GM12878 (cell line): ENCODE results near the gene PNLDC1. TPM values are rescaled to one million over a fixed set of nuclear protein-coding genes. Genes with fewer than 3 reads are reported as not detected.

ENCODE experiments used
- ATAC-seq: fragments of 200-7000 bp; cut with Tn5 transposase; 3 replicates; pipeline ENCODE4 v1.9.1; 2020; ENCODE audit warnings: mild to moderate bottlenecking, moderate library complexity
- BruUV-seq: library from RNA; stranded (reverse); fragments of 400-500 nt; replicated peaks from 2 replicates; lab custom pipeline; 2021; lab: Mats Ljungman, UMichigan
- CTCF ChIA-PET: fragments of 300-600 bp; sonication (Branson Sonifier 250); formaldehyde crosslinking; extraction: SDS; loops from one replicate; lab custom pipeline; 2021; ENCODE audit warnings: inconsistent platforms; lab: Yijun Ruan, JAX
- POLR2A ChIA-PET: fragments of 350-600 bp; formaldehyde crosslinking; extraction: SDS; loops from one replicate; lab custom pipeline; 2021; ENCODE audit warnings: inconsistent platforms; lab: Charles Lee
- RAD21 ChIA-PET: fragments of 300-600 bp; sonication (Branson Sonifier 250); formaldehyde crosslinking; loops from one replicate; lab custom pipeline; 2023; ENCODE audit warnings: antibody characterized with exemption; ENCODE audit not compliant: unreplicated experiment; lab: Charles Lee
- SMC1A ChIA-PET: fragments of 300-600 bp; sonication (Branson Sonifier 250); formaldehyde crosslinking; loops from one replicate; lab custom pipeline; 2023; ENCODE audit not compliant: unreplicated experiment, uncharacterized antibody; lab: Charles Lee
- DNase-seq: peaks from one replicate; pipeline ENCODE4 v3.0.0-alpha.2; 2011; ENCODE audit warnings: low read depth, low spot score
- FAIRE-seq: peaks from 3 replicates; lab custom pipeline; 2011; peaks lifted over from hg19 to GRCh38; lab: Jason Lieb, UNC
- H2AFZ ChIP-seq: 2 replicates; pipeline ENCODE4 v1.6.0; 2011; ENCODE audit warnings: low read depth, low read length, control low read depth; ENCODE audit not compliant: control insufficient read depth
- H3K27ac ChIP-seq: 2 replicates; pipeline ENCODE4 v1.5.1; 2011; ENCODE audit warnings: control low read depth; ENCODE audit not compliant: control insufficient read depth, insufficient read depth
- H3K27me3 ChIP-seq, 2 experiments: replicated peaks in 1 of 2; 2 replicates each; pipeline versions ENCODE4 v1.6.0 to v1.6.1; 2011; ENCODE audit warnings: low read length in 1 of 2; ENCODE audit not compliant: control insufficient read depth in 2 of 2, insufficient read depth in 2 of 2
- H3K36me3 ChIP-seq, 2 experiments: 2 replicates each; pipeline ENCODE4 v1.5.1; 2011; ENCODE audit warnings: low read length in 1 of 2; ENCODE audit not compliant: control insufficient read depth in 2 of 2, insufficient read depth in 2 of 2
- H3K4me1 ChIP-seq: 2 replicates; pipeline ENCODE4 v1.6.1; 2011; ENCODE audit warnings: mild to moderate bottlenecking, low read length, moderate library complexity, mixed read lengths; ENCODE audit not compliant: control insufficient read depth, insufficient read depth
- H3K4me2 ChIP-seq: 2 replicates; pipeline ENCODE4 v1.6.0; 2011; ENCODE audit warnings: control low read depth; ENCODE audit not compliant: control insufficient read depth, insufficient read depth
- H3K4me3 ChIP-seq: fragments of 200-600 bp; sonication (generic); 2 replicates; pipeline ENCODE4 v1.5.1; 2016
- H3K79me2 ChIP-seq: 2 replicates; pipeline ENCODE4 v1.6.0; 2011; ENCODE audit warnings: low read length; ENCODE audit not compliant: control insufficient read depth, insufficient read depth
- H3K9ac ChIP-seq: 2 replicates; pipeline ENCODE4 v1.8.0; 2011; ENCODE audit warnings: low read length, control low read depth, mixed read lengths; ENCODE audit not compliant: control insufficient read depth, insufficient read depth
- H3K9me3 ChIP-seq: replicated peaks from 3 replicates; pipeline ENCODE4 v1.5.1; 2011; ENCODE audit warnings: mild to moderate bottlenecking, low read length; ENCODE audit not compliant: control insufficient read depth, insufficient read depth
- H4K20me1 ChIP-seq: 2 replicates; pipeline ENCODE4 v1.6.0; 2011; ENCODE audit not compliant: control insufficient read depth, insufficient read depth
- CHD2 ChIP-seq: IDR thresholded peaks from 2 replicates; pipeline ENCODE4 v1.6.1; 2011; ENCODE audit warnings: low read depth, low read length, improper control_type of control experiment, borderline replicate concordance
- EP300 ChIP-seq, 2 experiments: fragments of 150-350 bp in 1 of 2; IDR thresholded peaks; 2 replicates each; pipeline ENCODE4 v1.6.1; 2011 to 2012; ENCODE audit warnings: low read depth in 2 of 2, low read length in 2 of 2, borderline replicate concordance in 1 of 2, improper control_type of control experiment in 1 of 2, inconsistent platforms in 1 of 2; ENCODE audit not compliant: control insufficient read depth in 1 of 2
- EZH2 ChIP-seq: IDR thresholded peaks from 2 replicates; pipeline ENCODE4 v1.6.1; 2012; ENCODE audit warnings: low read depth, mild to moderate bottlenecking, control low read depth, inconsistent platforms, low read length, borderline replicate concordance; ENCODE audit not compliant: control insufficient read depth
- JUND ChIP-seq: IDR thresholded peaks from 2 replicates; pipeline ENCODE4 v1.6.1; 2012; ENCODE audit warnings: low read depth, mild to moderate bottlenecking, low read length, improper control_type of control experiment, moderate library complexity
- PAX8 ChIP-seq: fragments of 450-650 bp; IDR thresholded peaks from 2 replicates; pipeline ENCODE4 v1.6.1; 2017; ENCODE audit warnings: mild to moderate bottlenecking, moderate library complexity
- RAD21 ChIP-seq: IDR thresholded peaks from 2 replicates; pipeline ENCODE4 v1.6.1; 2011; ENCODE audit warnings: mild to moderate bottlenecking, low read depth, low read length, moderate library complexity; ENCODE audit not compliant: insufficient read depth
- SMARCA5 ChIP-seq: fragments of 450-650 bp; IDR thresholded peaks from 2 replicates; pipeline ENCODE4 v1.6.1; 2017; ENCODE audit warnings: mild to moderate bottlenecking
- SREBF2 ChIP-seq: IDR thresholded peaks from 2 replicates; pipeline ENCODE4 v1.6.1; 2012; ENCODE audit warnings: mild to moderate bottlenecking, low read length
- STAT1 ChIP-seq: fragments of 450-650 bp; conservative IDR thresholded peaks from 2 replicates; pipeline ENCODE4 v1.6.1; 2014; ENCODE audit warnings: antibody characterized with exemption, mild to moderate bottlenecking
- TCF7 ChIP-seq: IDR thresholded peaks from 2 replicates; pipeline ENCODE4 v1.6.1; 2014; ENCODE audit warnings: antibody characterized with exemption, borderline replicate concordance
- WGBS: methylation state at CpG from one replicate; pipeline ENCODE4 v1.1.6; 2016; ENCODE audit warnings: low lambda C conversion rate; ENCODE audit not compliant: insufficient replicate concordance, insufficient coverage; ENCODE audit errors: missing lambda C conversion rate; 5-methylcytosine and 5-hydroxymethylcytosine counted together
- in situ Hi-C: fragments of 300-500 bp; cut with MboI; formaldehyde crosslinking; loops from 9 replicates; pipeline ENCODE4 v1.14.3; 2018; ENCODE audit warnings: mixed read lengths
- intact Hi-C: fragments of 100-400 bp; cut with micrococcal nuclease; formaldehyde crosslinking; loops from one replicate; pipeline ENCODE4 v1.14.2; 2022; ENCODE audit not compliant: unreplicated experiment
- polyA plus RNA-seq, 11 experiments: library from polyadenylated mRNA; depleted of rRNA in 4 of 11; unstranded in 6 of 11; stranded (reverse) in 5 of 11; fragments of >200 nt; fragmentation: Nextera tagmentation in 4 of 11; fragmentation: Illumina TruSeq in 1 of 11; extraction: Ambion mirVana in 4 of 11; extraction: Trizol in 1 of 11; gene quantifications; 1 replicate in 1 of 11; 2 replicates in 10 of 11; pipeline versions ENCODE4 v1.2.1 to v1.2.3, GENCODE V29; 2011 to 2016; ENCODE audit warnings: inconsistent platforms in 2 of 11, missing spikeins in 2 of 11, low read depth in 1 of 11
- total RNA-seq, 4 experiments: library from RNA; depleted of rRNA in 3 of 4; stranded (reverse); fragments of >200 nt in 3 of 4; fragmentation: Illumina TruSeq in 1 of 4; extraction: Trizol in 1 of 4; gene quantifications; 2 replicates each; pipeline versions ENCODE4 v1.2.1 to v1.2.3, GENCODE V29; 2013 to 2021
- TF ChIP-seq, protein P1 (sequence below): fragments of 450-650 bp; formaldehyde crosslinking; IDR thresholded peaks from 2 replicates; pipeline ENCODE4 v1.4.0; 2020; ENCODE audit warnings: mild to moderate bottlenecking, moderate library complexity
- TF ChIP-seq, protein P2 (sequence below): fragments of 450-650 bp; IDR thresholded peaks from 2 replicates; pipeline ENCODE4 v1.6.1; 2017; ENCODE audit warnings: mild to moderate bottlenecking, moderate library complexity

PNLDC1 gene
- total and polyA plus RNA-seq, 10 of the 15 experiments (the other 5 are each of a cell fraction or from before 2014, with no cell fraction given): 0.06 to 0.25 (median 0.09) TPM; not detected in 2

DNA sequence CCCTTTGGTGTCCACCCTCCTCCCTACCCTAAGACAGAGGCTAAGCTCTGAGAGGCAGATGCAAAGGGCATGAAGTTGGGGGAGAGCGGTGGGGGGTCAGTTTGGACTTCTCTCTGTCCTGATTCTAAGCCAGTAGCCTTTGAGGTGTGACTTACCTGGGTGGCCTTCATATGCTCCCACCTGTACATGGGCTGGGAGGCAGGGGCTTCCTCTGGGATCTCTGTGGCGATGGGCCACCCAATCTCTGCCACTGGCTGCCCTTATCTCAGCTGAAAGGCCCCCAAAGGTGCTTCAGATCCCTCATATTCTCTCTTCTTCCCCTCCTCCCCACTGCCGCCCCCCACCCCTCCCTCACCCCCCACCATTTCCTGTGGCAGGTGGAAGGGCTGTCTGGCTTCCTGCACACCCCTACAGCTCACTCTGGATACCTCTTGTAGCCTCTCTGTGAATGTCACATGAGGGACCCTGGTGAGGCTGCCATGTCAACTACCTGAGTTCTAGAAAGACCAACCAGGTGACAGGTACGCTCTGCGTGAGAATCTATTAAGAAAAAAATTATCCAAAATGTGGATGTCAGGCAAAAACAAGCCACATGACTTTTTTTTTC, 34.0 kb downstream of the PNLDC1 start:
- POLR2A ChIA-PET: interaction anchor here (0.7 kb wide), 1 partner anchor 13 kb away, joined by 3 read pairs; no protein-coding TSS in a partner anchor
- BruUV-seq: no TSS peak
- H3K27ac ChIP-seq: no peak overlapping the region
- no peaks in the 10 kb centered on the region for H3K9me3 ChIP-seq
- intact Hi-C loops (no loop called here), in situ Hi-C loops (no loop called here)
- no peak for TF ChIP-seq SMARCA5
- TF ChIP-seq, protein P1, sequence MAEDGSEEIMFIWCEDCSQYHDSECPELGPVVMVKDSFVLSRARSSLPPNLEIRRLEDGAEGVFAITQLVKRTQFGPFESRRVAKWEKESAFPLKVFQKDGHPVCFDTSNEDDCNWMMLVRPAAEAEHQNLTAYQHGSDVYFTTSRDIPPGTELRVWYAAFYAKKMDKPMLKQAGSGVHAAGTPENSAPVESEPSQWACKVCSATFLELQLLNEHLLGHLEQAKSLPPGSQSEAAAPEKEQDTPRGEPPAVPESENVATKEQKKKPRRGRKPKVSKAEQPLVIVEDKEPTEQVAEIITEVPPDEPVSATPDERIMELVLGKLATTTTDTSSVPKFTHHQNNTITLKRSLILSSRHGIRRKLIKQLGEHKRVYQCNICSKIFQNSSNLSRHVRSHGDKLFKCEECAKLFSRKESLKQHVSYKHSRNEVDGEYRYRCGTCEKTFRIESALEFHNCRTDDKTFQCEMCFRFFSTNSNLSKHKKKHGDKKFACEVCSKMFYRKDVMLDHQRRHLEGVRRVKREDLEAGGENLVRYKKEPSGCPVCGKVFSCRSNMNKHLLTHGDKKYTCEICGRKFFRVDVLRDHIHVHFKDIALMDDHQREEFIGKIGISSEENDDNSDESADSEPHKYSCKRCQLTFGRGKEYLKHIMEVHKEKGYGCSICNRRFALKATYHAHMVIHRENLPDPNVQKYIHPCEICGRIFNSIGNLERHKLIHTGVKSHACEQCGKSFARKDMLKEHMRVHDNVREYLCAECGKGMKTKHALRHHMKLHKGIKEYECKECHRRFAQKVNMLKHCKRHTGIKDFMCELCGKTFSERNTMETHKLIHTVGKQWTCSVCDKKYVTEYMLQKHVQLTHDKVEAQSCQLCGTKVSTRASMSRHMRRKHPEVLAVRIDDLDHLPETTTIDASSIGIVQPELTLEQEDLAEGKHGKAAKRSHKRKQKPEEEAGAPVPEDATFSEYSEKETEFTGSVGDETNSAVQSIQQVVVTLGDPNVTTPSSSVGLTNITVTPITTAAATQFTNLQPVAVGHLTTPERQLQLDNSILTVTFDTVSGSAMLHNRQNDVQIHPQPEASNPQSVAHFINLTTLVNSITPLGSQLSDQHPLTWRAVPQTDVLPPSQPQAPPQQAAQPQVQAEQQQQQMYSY (CRISPR knock-in tag): no peak
- no peak for TF ChIP-seq SREBF2
- TF ChIP-seq JUND: no peak
- no peak for TF ChIP-seq STAT1
- no peak for TF ChIP-seq EP300 (IDR thresholded peaks at IDR 0.05; ENCODE audit: borderline replicate concordance in 1 of 2, control insufficient read depth in 1 of 2, low read depth in 2 of 2, low read length in 2 of 2)
- no peak for TF ChIP-seq EZH2
- no peak for TF ChIP-seq TCF7
- TF ChIP-seq CHD2: no peak
- TF ChIP-seq RAD21: no peak
- TF ChIP-seq, protein P2, sequence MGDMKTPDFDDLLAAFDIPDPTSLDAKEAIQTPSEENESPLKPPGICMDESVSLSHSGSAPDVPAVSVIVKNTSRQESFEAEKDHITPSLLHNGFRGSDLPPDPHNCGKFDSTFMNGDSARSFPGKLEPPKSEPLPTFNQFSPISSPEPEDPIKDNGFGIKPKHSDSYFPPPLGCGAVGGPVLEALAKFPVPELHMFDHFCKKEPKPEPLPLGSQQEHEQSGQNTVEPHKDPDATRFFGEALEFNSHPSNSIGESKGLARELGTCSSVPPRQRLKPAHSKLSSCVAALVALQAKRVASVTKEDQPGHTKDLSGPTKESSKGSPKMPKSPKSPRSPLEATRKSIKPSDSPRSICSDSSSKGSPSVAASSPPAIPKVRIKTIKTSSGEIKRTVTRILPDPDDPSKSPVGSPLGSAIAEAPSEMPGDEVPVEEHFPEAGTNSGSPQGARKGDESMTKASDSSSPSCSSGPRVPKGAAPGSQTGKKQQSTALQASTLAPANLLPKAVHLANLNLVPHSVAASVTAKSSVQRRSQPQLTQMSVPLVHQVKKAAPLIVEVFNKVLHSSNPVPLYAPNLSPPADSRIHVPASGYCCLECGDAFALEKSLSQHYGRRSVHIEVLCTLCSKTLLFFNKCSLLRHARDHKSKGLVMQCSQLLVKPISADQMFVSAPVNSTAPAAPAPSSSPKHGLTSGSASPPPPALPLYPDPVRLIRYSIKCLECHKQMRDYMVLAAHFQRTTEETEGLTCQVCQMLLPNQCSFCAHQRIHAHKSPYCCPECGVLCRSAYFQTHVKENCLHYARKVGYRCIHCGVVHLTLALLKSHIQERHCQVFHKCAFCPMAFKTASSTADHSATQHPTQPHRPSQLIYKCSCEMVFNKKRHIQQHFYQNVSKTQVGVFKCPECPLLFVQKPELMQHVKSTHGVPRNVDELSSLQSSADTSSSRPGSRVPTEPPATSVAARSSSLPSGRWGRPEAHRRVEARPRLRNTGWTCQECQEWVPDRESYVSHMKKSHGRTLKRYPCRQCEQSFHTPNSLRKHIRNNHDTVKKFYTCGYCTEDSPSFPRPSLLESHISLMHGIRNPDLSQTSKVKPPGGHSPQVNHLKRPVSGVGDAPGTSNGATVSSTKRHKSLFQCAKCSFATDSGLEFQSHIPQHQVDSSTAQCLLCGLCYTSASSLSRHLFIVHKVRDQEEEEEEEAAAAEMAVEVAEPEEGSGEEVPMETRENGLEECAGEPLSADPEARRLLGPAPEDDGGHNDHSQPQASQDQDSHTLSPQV: no peak
- no peak for TF ChIP-seq PAX8
- FAIRE-seq: no peak
- WGBS: 63% methylated on average over 4 of the region's 5 CpGs
- H3K9ac ChIP-seq: no peak overlapping the region
- H2AFZ ChIP-seq: no peak overlapping the region
- H3K27me3 ChIP-seq: no peaks in the 10 kb centered on the region
- no peak overlapping the region for H3K4me3 ChIP-seq
- H3K4me1 ChIP-seq: 0 out of 2 replicates have a peak, but pooled peaks cover 8% of the 10 kb centered on the region
- no peaks in the 10 kb centered on the region for H3K36me3 ChIP-seq
- no peak for DNase-seq
- SMC1A ChIA-PET: interaction anchor here (0.6 to 2.4 kb wide), 5 partner anchors 18 to 629 kb away, joined by 3 to 9 read pairs (median 4); partner anchors contain the start of gene MRPL18
- CTCF ChIA-PET: no interaction called here
- no peak for ATAC-seq
- H3K79me2 ChIP-seq: no peaks in the 10 kb centered on the region
- no peaks in the 10 kb centered on the region for H4K20me1 ChIP-seq
- H3K4me2 ChIP-seq: no peak overlapping the region
- RAD21 ChIA-PET: no interaction called here
